Measurements from ENCODE around the gene RTN1.

The RTN1 gene

GRCh38 chr14:59788176-59788575 lies 82.4 kb downstream of the RTN1 start:
- DNase-seq (ENCODE audit: low read depth) = no peak

GRCh38 chr14:59787045-59787674 lies 83.4 kb downstream of the RTN1 start:
- no peak for DNase-seq (ENCODE audit: low read depth)

- DNase-seq (ENCODE audit: low read depth) = no peak
Observed at GRCh38 chr14:59785629-59786028, 84.9 kb downstream of the RTN1 start.

GRCh38 chr14:59782760-59783159 lies 87.8 kb downstream of the RTN1 start:
- DNase-seq (ENCODE audit: low read depth) = no peak

- DNase-seq (ENCODE audit: low read depth) = no peak
Observed at GRCh38 chr14:59777006-59777579, 93.5 kb downstream of the RTN1 start.

- DNase-seq (ENCODE audit: low read depth) = no peak
Observed at GRCh38 chr14:59776468-59776867, 94.1 kb downstream of the RTN1 start.

GRCh38 chr14:59772233-59772632 lies 98.3 kb downstream of the RTN1 start:
- DNase-seq (ENCODE audit: low read depth) = no peak

- DNase-seq (ENCODE audit: low read depth) = peak; percentile 53
Observed at GRCh38 chr14:59771577-59771976, 99.0 kb downstream of the RTN1 start.

- DNase-seq (ENCODE audit: low read depth) = no peak
Observed at GRCh38 chr14:59769586-59769985, 101.0 kb downstream of the RTN1 start.

- DNase-seq (ENCODE audit: low read depth) = peak; percentile 30
Observed at GRCh38 chr14:59768855-59769375, 101.7 kb downstream of the RTN1 start.

- DNase-seq (ENCODE audit: low read depth) = no peak
Observed at GRCh38 chr14:59761851-59762250, 108.7 kb downstream of the RTN1 start.

GRCh38 chr14:59755409-59756135 lies 115.0 kb downstream of the RTN1 start:
- DNase-seq (ENCODE audit: low read depth) = no peak

GRCh38 chr14:59754256-59754655 lies 116.3 kb downstream of the RTN1 start:
- DNase-seq (ENCODE audit: low read depth) = peak; percentile 35

GRCh38 chr14:59753512-59753911 lies 117.1 kb downstream of the RTN1 start:
- no peak for DNase-seq (ENCODE audit: low read depth)

GRCh38 chr14:59751578-59751977 lies 119.0 kb downstream of the RTN1 start:
- no peak for DNase-seq (ENCODE audit: low read depth)

- no peak for DNase-seq (ENCODE audit: low read depth)
Observed at GRCh38 chr14:59739794-59740193, 130.8 kb downstream of the RTN1 start.

GRCh38 chr14:59728304-59728703 lies 142.3 kb downstream of the RTN1 start:
- DNase-seq (ENCODE audit: low read depth) = no peak

GRCh38 chr14:59727073-59727661 lies 143.4 kb downstream of the RTN1 start:
- no peak for DNase-seq (ENCODE audit: low read depth)

GRCh38 chr14:59711080-59711479 lies 159.5 kb downstream of the RTN1 start:
- no peak for DNase-seq (ENCODE audit: low read depth)

GRCh38 chr14:59707778-59708561 lies 162.6 kb downstream of the RTN1 start:
- DNase-seq (ENCODE audit: low read depth) = no peak

GRCh38 chr14:59705866-59706265 lies 164.7 kb downstream of the RTN1 start:
- no peak for DNase-seq (ENCODE audit: low read depth)

GRCh38 chr14:59705245-59705644 lies 165.3 kb downstream of the RTN1 start:
- DNase-seq (ENCODE audit: low read depth) = no peak

Data from HS-5 (cell line).